Naive thymus-derived CD4-positive, alpha-beta T cell (primary cell): Measurements from ENCODE around the gene BRSK2. TPM values are rescaled to one million over a fixed set of nuclear protein-coding genes. Genes with fewer than 3 reads are reported as not detected.
A peak's percentile ranks its signal among the peaks of the same experiment; 100 is the strongest.

Experiments
- ATAC-seq: fragments of 150-1000 bp; cut with Tn5 transposase; 2 replicates; pipeline ENCODE4 v1.10.0; 2021; ENCODE audit warnings: mild to moderate bottlenecking, moderate library complexity
- CTCF ChIA-PET: fragments of 350-600 bp; sonication (Branson Sonifier 250); formaldehyde crosslinking; loops from one replicate; lab custom pipeline; 2021; ENCODE audit warnings: antibody characterized with exemption; lab: Charles Lee
- POLR2A ChIA-PET: fragments of 350-600 bp; sonication (Branson Sonifier 250); formaldehyde crosslinking; loops from one replicate; lab custom pipeline; 2021; ENCODE audit warnings: antibody characterized with exemption, inconsistent platforms; lab: Charles Lee
- DNase-seq, 9 donors: peaks; one replicate each; pipeline versions ENCODE4 v3.0.0 to v3.0.0-alpha.2; 2020 to 2022; ENCODE audit warnings: mixed read lengths in 1 of 9
- H3K27ac ChIP-seq: one replicate; pipeline ENCODE4 v1.7.0; 2013; ENCODE audit warnings: mild to moderate bottlenecking, low read depth, low read length, moderate library complexity
- H3K27me3 ChIP-seq, 2 donors: one replicate each; pipeline ENCODE4 v1.7.0; 2013; ENCODE audit warnings: low read length in 2 of 2, mild to moderate bottlenecking in 2 of 2, moderate library complexity in 2 of 2; ENCODE audit not compliant: control insufficient read depth in 2 of 2, insufficient read depth in 2 of 2
- H3K36me3 ChIP-seq, 3 experiments: 1 replicate in 2 of 3; 2 replicates in 1 of 3; pipeline ENCODE4 v1.7.0; 2013; ENCODE audit warnings: low read length in 3 of 3, mild to moderate bottlenecking in 3 of 3, moderate library complexity in 1 of 3; ENCODE audit not compliant: insufficient read depth in 3 of 3, control insufficient read depth in 2 of 3
- H3K4me1 ChIP-seq, 2 donors: one replicate each; pipeline ENCODE4 v1.7.0; 2013; ENCODE audit warnings: low read length in 2 of 2, mild to moderate bottlenecking in 2 of 2, moderate library complexity in 1 of 2; ENCODE audit not compliant: control insufficient read depth in 2 of 2, insufficient read depth in 2 of 2
- H3K4me3 ChIP-seq: 2 replicates; pipeline ENCODE4 v1.7.0; 2013; ENCODE audit warnings: mild to moderate bottlenecking, low read length
- H3K9me3 ChIP-seq, 3 experiments: 1 replicate in 2 of 3; 2 replicates in 1 of 3; pipeline ENCODE4 v1.7.0; 2013; ENCODE audit warnings: low read length in 3 of 3; ENCODE audit not compliant: control insufficient read depth in 2 of 3
- H3K27ac Mint-ChIP-seq, 9 donors: one replicate each; pipeline ENCODE4 v1.8.0; 2020 to 2022; ENCODE audit warnings: mixed read lengths in 9 of 9, mild to moderate bottlenecking in 8 of 9, moderate library complexity in 5 of 9, inconsistent platforms in 2 of 9
- H3K27me3 Mint-ChIP-seq, 5 donors: one replicate each; pipeline ENCODE4 v1.8.0; 2021 to 2022; ENCODE audit warnings: mixed read lengths in 5 of 5, mild to moderate bottlenecking in 1 of 5
- H3K36me3 Mint-ChIP-seq, 5 donors: one replicate each; pipeline ENCODE4 v1.8.0; 2020 to 2022; ENCODE audit warnings: mixed read lengths in 5 of 5, mild to moderate bottlenecking in 3 of 5, inconsistent platforms in 1 of 5
- H3K4me1 Mint-ChIP-seq, 7 donors: one replicate each; pipeline ENCODE4 v1.8.0; 2020 to 2022; ENCODE audit warnings: mixed read lengths in 7 of 7, mild to moderate bottlenecking in 3 of 7, inconsistent platforms in 1 of 7
- H3K4me3 Mint-ChIP-seq, 10 donors: one replicate each; pipeline ENCODE4 v1.8.0; 2020 to 2022; ENCODE audit warnings: mild to moderate bottlenecking in 10 of 10, mixed read lengths in 10 of 10, moderate library complexity in 6 of 10, inconsistent platforms in 2 of 10
- H3K9me3 Mint-ChIP-seq, 11 donors: one replicate each; pipeline ENCODE4 v1.8.0; 2020 to 2022; ENCODE audit warnings: mixed read lengths in 11 of 11, mild to moderate bottlenecking in 4 of 11, inconsistent platforms in 1 of 11, moderate library complexity in 1 of 11
- intact Hi-C, 2 donors: fragments of 100-400 bp; cut with micrococcal nuclease; formaldehyde crosslinking; loops; one replicate each; pipeline ENCODE4 v1.15.1; 2023
- polyA plus RNA-seq, 2 donors: library from polyadenylated mRNA; unstranded; fragments of 300-500 nt; fragmentation: Illumina TruSeq; gene quantifications; one replicate each; pipeline ENCODE4 v1.2.3, GENCODE V29; 2021
- total RNA-seq, 6 experiments: library from RNA in 5 of 6; stranded (reverse) in 5 of 6; gene quantifications; 1 replicate in 5 of 6; 2 replicates in 1 of 6; pipeline ENCODE4 v1.2.3 and lab custom pipeline; 2021 to 2026

BRSK2 gene
- total and polyA plus RNA-seq, 7 experiments from 2014 or later, result 0.27 to 0.51 (median 0.30) TPM; not detected in 4

DNA sequence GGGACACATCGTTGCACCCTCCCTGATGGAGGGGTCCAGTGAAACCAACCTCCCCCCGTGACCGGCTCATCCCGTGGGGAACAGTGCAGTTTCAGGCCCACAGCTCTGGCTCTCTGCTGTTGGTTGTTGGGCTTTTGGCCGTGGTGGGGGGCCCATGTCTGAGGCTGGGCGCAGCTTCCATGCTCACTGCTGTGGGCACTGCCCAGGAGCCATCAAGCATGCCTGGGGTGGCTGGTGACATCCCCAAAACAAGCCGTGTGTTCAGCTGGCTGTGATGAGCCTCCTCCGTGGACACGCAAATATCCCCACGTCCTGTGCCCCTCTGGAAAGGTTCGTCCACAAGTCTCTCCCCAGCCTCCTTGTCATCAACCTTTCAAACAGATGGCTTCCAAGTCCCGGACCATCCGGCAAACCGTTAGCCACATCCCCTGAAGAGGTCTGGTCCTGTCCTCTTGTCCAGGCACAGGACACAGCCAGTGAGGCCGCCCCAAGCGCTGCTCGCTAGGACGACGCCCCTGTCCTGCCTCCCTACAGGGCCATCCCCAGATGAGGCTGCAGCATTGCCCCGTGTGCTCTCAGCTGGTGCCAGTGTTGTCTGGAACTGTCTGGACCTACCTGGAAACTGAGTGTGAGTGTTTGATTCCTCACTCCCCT, 29.4 kb upstream of the BRSK2 start:
- Histone ChIP-seq H3K4me3 (no peak overlapping the region), H3K27me3 (no peaks in the 10 kb centered on the region), H3K9me3 (no peaks in the 10 kb centered on the region), H3K4me1 (no peaks in the 10 kb centered on the region), H3K36me3 (no peaks in the 10 kb centered on the region), H3K27ac (no peak overlapping the region)
- intact Hi-C loops, result no loop called here
- Mint-ChIP-seq H3K27me3 (peaks cover 0 to 21% (median 11%) of the 10 kb centered on the region in 5 donors), H3K27ac (no peak overlapping the region), H3K9me3 (peaks cover 0 to 18% (median 3%) of the 10 kb centered on the region in 11 donors), H3K4me3 (no peak overlapping the region), H3K4me1 (peaks cover 0 to 8% (median 0%) of the 10 kb centered on the region in 7 donors), H3K36me3 (no peaks in the 10 kb centered on the region)
- no peak for DNase-seq
- CTCF ChIA-PET, result no interaction called here
- no peak for ATAC-seq
- POLR2A ChIA-PET, result no interaction called here

DNA sequence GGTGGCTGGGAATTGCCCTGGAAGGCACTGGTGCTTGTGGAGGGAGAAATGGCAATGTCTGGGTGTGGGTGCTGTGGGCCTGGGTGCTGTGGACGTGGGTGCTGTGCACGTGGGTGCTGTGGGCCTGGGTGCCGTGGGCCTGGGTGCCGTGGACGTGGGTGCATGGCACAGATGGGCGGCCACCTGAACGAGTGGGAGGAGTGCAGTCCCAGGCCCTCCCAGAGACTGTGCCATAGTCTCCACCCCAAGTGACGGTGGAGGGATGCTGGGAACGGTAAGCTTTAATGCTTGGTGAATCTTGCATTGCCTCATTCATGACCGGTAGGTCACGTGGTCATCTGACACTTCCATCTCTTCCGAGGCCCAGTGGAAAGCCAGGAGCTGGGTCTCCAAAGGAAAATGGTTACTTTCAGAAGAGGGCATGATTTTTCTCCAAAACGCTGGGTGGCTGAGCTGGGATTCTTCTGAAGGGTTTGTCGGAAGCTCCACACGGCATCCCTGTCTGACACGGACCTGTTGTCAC, 28.8 kb upstream of the BRSK2 start:
- H3K27ac Mint-ChIP-seq, result no peak overlapping the region
- Histone ChIP-seq H3K27ac (no peak overlapping the region), H3K27me3 (no peaks in the 10 kb centered on the region), H3K9me3 (no peaks in the 10 kb centered on the region), H3K4me3 (no peak overlapping the region), H3K4me1 (no peaks in the 10 kb centered on the region), H3K36me3 (no peaks in the 10 kb centered on the region)
- ATAC-seq (no peak), DNase-seq (peak in 1 of 9 donors; percentile 5)
- no peak overlapping the region for H3K4me3 Mint-ChIP-seq
- intact Hi-C loops, result no loop called here
- H3K4me1 Mint-ChIP-seq, result peaks cover 0 to 8% (median 0%) of the 10 kb centered on the region in 7 donors
- peaks cover 0 to 20% (median 11%) of the 10 kb centered on the region in 5 donors for H3K27me3 Mint-ChIP-seq
- H3K9me3 Mint-ChIP-seq, result peaks cover 0 to 23% (median 6%) of the 10 kb centered on the region in 11 donors
- ChIA-PET CTCF (no interaction called here), POLR2A (no interaction called here)
- H3K36me3 Mint-ChIP-seq, result no peaks in the 10 kb centered on the region

DNA sequence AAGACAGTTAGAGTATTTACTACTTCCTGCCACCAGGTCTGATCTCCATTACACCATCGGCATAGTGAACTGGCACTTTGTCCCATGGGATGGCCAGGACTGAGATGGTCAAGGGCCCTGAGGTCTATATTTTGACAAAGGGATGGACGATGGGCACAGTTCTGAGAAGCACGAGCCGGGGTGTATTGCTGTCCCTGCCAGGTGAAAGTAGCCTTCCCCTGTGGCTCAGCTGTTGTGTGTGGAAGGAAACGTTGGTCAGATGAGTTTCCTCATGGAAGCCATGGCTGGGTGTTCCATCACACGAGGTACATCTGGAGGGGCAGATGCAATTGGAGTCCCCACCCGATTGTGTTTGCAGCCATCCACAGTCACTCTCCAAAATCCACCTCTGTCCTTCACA, 27.9 kb upstream of the BRSK2 start:
- H3K4me3 Mint-ChIP-seq, result no peak overlapping the region
- H3K4me1 Mint-ChIP-seq, result peaks cover 0 to under 1% (median 0%) of the 10 kb centered on the region in 7 donors
- Histone ChIP-seq H3K27me3 (no peaks in the 10 kb centered on the region), H3K4me1 (no peaks in the 10 kb centered on the region), H3K4me3 (no peak overlapping the region), H3K9me3 (peaks cover 0 to under 1% (median 0%) of the 10 kb centered on the region in 3 experiments), H3K36me3 (no peaks in the 10 kb centered on the region), H3K27ac (no peak overlapping the region)
- no peaks in the 10 kb centered on the region for H3K36me3 Mint-ChIP-seq
- H3K9me3 Mint-ChIP-seq, result peaks cover 0 to 33% (median 11%) of the 10 kb centered on the region in 11 donors
- CTCF ChIA-PET, result no interaction called here
- H3K27ac Mint-ChIP-seq, result no peak overlapping the region
- POLR2A ChIA-PET, result no interaction called here
- DNase-seq, result no peak
- peaks cover 0 to 12% (median 1%) of the 10 kb centered on the region in 5 donors for H3K27me3 Mint-ChIP-seq
- ATAC-seq, result no peak
- intact Hi-C loops, result no loop called here

DNA sequence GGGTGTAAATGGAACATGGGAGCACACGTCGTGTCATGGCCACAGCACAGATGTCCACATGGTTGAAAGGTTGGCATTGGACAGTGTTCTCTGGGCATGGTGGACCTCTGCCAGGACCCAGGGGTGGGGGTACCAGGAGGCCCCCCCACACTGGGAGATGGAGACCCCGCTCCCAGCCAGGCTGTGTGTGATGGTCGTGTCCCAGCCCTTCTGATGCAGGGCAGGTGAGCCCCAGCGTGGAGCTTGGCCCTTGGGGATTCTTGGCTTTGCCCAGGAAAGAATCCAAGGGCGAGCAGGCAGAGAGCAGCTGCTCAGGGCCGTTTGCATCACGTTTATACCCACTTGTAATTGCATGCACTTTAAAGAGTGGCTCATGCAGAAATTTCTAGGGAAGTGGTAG, 22.0 kb upstream of the BRSK2 start:
- Histone ChIP-seq H3K4me3 (no peak overlapping the region), H3K9me3 (peaks cover 0 to 7% (median 0%) of the 10 kb centered on the region in 3 experiments), H3K36me3 (no peaks in the 10 kb centered on the region), H3K4me1 (no peaks in the 10 kb centered on the region), H3K27ac (no peak overlapping the region), H3K27me3 (no peaks in the 10 kb centered on the region)
- Mint-ChIP-seq H3K27ac (no peak overlapping the region), H3K4me1 (no peaks in the 10 kb centered on the region), H3K9me3 (peaks cover 0 to 40% (median 13%) of the 10 kb centered on the region in 11 donors), H3K27me3 (peaks cover 0 to 13% (median 0%) of the 10 kb centered on the region in 5 donors), H3K36me3 (no peaks in the 10 kb centered on the region), H3K4me3 (no peak overlapping the region)
- ATAC-seq (no peak), DNase-seq (no peak)
- intact Hi-C loops, result no loop called here
- ChIA-PET POLR2A (interaction anchor here (0.6 kb wide), 1 partner anchor 22 kb away, joined by 3 read pairs; the partner anchor contains the start of gene BRSK2), CTCF (no interaction called here)

DNA sequence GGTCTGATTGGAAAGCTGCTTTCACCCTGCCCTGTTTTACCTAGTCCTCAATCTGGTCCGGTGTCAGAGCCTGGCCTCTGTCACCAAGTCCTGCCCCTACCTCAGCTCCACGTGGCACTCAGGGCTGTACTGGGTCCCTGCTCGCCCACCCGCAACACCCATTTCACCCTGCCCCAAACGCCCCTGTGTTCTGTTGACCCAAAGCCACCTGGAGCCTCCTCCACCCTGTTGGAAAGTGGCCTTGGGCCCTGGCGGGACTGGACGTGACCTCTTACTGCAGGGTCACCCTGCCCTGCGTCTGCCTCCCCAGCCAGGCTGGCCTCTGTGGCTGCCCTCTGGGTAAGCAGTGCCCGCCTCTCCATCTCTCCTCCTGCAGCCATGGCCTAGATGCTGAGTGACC, 21.5 kb upstream of the BRSK2 start:
- intact Hi-C loops, result no loop called here
- ChIA-PET CTCF (no interaction called here), POLR2A (no interaction called here)
- H3K36me3 Mint-ChIP-seq, result no peaks in the 10 kb centered on the region
- Histone ChIP-seq H3K4me3 (no peak overlapping the region), H3K9me3 (peaks cover 0 to 7% (median 0%) of the 10 kb centered on the region in 3 experiments), H3K27ac (no peak overlapping the region), H3K36me3 (no peaks in the 10 kb centered on the region), H3K27me3 (no peaks in the 10 kb centered on the region), H3K4me1 (no peaks in the 10 kb centered on the region)
- no peak for ATAC-seq
- no peak overlapping the region for H3K27ac Mint-ChIP-seq
- peaks cover 0 to 40% (median 13%) of the 10 kb centered on the region in 11 donors for H3K9me3 Mint-ChIP-seq
- no peak for DNase-seq
- H3K4me1 Mint-ChIP-seq, result no peaks in the 10 kb centered on the region
- no peak overlapping the region for H3K4me3 Mint-ChIP-seq
- peaks cover 0 to 13% (median 0%) of the 10 kb centered on the region in 5 donors for H3K27me3 Mint-ChIP-seq

DNA sequence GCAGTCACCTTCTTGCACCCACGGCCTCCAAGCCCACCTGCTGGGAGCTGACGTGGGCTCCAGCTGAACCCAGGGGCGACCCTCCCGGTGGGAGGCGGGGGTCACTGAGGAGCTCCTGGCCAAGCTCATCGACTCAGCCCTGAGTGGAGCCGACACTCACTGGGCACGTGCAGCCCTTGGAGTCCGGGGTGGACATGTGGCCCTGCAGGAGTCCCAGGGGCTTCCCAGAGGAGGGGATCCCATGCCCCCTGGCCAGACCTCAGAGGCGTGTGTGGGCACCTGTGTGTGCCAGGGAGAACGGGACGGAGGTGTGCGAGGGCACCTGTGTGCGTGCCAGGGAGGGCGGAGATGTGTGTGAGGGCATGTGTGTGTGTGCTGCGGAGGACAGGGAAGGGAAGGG, 20.8 kb upstream of the BRSK2 start:
- Mint-ChIP-seq H3K4me1 (no peaks in the 10 kb centered on the region), H3K27ac (peak overlapping the region in 1 of 9 donors; percentile 77)

More for the DNA sequence above, 20.8 kb upstream of the BRSK2 start:
- no peaks in the 10 kb centered on the region for H3K4me1 ChIP-seq
- CTCF ChIA-PET, result no interaction called here
- no peak overlapping the region for H3K4me3 Mint-ChIP-seq
- peaks cover 0 to 7% (median 0%) of the 10 kb centered on the region in 3 experiments for H3K9me3 ChIP-seq
- POLR2A ChIA-PET, result no interaction called here
- H3K27me3 Mint-ChIP-seq, result peaks cover 0 to 13% (median 0%) of the 10 kb centered on the region in 5 donors
- H3K36me3 Mint-ChIP-seq, result no peaks in the 10 kb centered on the region
- H3K27me3 ChIP-seq, result no peaks in the 10 kb centered on the region
- ATAC-seq (no peak), DNase-seq (peak in 1 of 9 donors; percentile 6)
- no peak overlapping the region for H3K27ac ChIP-seq
- no peaks in the 10 kb centered on the region for H3K36me3 ChIP-seq
- no peak overlapping the region for H3K4me3 ChIP-seq
- intact Hi-C loops, result no loop called here
- H3K9me3 Mint-ChIP-seq, result peaks cover 0 to 36% (median 13%) of the 10 kb centered on the region in 11 donors
